Urothelium cell line (cell line): ENCODE data around the gene SLC18B1.
"Not testable (repeated sequence)": the region's sequence is repeated elsewhere in the genome, so short reads cannot be mapped to it uniquely, and the experiment has no call there.

Experiments
- DNase-seq: peaks from one replicate; pipeline ENCODE4 v3.0.0; 2011; ENCODE audit warnings: low spot score, mixed read lengths
- FAIRE-seq: peaks from 2 replicates; lab custom pipeline; 2011; peaks lifted over from hg19 to GRCh38; lab: Jason Lieb, UNC

SLC18B1 gene

DNA sequence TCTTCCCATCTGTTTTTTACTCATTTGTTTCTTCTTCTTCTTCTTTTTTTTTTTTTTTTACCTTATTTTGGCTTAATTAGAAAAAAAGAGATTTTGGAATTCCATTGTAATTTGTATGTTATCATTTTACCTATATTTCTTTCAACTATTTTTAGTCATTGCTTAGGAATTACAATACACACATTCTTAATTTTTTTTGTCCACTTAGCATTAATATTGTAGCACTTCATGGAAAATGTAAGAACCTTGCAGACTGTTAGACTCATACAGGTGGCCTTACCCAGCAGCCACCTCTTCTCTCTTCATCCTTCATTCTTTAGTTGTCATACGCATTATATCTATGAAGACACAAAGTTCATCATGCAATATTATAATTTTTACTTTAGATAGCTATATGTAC is 5.8 kb upstream of the SLC18B1 start:
- DNase-seq: no peak
- no peak for FAIRE-seq

DNA sequence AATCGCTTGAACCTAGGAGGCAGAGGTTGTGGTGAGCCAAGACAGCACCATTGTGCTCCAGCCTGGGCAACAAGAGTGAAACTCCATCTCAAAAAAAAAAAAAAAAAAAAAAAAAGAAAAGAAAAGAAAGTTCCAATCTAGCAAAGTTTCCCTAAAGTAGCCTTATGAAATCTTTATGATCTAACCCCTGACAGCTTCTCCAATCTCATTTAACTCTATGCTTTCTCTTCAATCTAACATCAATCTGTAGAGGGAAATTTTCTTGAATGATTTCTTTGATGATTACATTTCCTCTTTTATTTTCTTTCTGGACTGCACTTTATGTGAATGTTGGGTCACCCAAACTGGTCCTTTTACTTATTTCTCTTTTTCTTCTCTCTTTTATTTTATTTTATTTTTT is 2.2 kb upstream of the SLC18B1 start:
- no peak for DNase-seq
- FAIRE-seq: no peak

DNA sequence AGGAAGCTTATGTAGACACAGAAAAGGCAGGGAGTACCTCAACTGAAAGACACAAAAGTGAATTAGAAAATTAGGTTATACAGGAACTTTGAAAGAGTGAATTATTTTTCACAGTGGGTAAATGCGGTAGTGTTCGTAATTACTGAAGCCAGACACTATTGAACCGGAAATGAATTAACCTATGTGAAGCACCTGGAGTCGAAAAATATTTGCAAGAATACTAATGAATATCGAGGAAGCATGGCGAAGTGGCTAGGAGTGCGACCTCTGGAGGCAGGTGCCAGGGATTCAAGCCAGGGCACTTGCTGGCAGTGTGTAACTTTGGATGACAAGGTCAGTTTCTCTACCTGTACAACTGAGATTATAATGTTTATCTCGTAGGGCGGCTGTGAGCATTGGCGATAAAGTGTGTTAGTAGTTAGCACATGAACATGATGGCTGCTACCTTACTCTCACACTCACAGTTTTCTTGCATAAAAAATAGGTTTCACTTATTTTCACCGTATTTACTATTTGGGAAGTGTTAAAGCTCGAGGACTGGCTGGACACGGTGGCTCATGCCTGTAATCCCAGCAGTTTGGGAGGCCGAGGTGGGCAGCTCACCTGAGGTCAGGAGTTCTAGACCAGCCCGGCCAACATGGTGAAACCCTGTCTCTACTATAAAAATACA is 567 bp upstream of the SLC18B1 start:
- FAIRE-seq (no peak), DNase-seq (peak; percentile 76)

DNA sequence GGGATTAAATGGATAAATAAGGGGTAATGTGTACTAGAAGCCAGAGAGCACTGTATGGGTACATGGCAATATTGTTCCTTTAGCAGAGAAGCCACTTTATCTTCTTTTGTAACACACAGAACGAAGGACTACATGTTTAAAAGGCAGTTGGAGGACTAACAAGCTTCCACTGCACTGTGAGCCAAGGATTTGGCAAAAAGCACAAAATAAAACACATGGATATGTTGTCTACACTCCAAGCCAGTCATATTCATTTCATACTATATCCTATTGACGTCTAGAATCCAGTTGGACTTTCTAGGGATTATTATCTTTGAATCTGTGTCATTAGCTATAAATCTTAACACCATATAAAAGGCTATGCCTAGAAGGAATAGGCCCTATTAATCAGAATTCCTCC is 3.0 kb downstream of the SLC18B1 start:
- no peak for DNase-seq
- no peak for FAIRE-seq

DNA sequence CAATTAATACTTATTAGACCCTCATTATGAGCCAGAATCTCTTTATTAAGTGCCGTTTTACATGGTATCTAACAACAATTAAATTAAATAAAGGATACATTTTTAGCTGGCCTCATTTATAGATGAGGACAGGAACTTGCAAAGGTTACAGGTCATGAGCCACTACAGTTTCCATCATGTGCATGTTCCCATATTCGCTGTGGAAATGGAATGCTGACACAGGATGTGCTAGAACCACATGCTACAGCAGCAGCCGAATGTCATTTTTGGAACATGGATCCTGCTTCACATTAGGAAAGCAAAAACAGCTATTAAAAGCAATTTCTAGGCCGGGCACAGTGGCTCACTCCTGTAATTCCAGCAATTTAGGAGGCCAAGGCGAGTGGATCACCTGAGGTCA is 5.9 kb downstream of the SLC18B1 start:
- DNase-seq: no peak
- no peak for FAIRE-seq

DNA sequence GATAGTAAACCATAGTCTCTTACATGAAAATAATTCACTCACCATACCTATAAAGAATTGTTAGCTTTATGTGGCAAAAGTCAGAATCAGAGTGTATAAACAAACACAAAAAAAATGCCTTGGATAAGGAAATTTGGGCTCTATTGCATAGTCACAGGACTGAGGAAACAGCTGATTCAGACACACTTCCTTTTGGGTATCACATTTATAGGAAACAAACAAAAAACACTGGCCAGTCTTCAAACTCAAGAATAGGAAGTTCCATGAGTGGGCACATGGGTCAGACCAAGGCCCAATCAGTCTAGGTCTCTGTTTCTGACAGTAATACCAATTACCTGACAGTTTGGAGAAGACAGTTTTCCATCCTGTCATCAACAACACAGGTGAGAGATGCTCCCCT is 8.0 kb downstream of the SLC18B1 start:
- FAIRE-seq (no peak), DNase-seq (no peak)

DNA sequence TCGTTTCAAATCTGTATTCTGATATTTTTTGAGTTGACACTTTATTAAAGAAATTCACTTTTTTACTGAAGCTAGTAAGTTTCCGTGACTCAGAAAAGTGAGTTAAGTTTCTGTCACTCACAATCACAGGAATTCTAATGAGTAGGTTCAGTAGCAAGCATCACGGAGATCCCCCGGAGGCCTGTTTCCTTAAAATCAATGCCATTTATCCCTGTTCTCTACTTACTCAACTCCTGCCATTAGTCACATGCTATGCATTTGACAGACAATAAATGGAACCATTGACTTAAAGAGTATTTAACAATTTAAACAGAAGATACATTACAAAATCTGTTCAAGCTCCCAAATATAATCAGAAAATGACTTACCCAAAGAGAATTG is 9.1 kb downstream of the SLC18B1 start:
- FAIRE-seq (no peak), DNase-seq (no peak)

DNA sequence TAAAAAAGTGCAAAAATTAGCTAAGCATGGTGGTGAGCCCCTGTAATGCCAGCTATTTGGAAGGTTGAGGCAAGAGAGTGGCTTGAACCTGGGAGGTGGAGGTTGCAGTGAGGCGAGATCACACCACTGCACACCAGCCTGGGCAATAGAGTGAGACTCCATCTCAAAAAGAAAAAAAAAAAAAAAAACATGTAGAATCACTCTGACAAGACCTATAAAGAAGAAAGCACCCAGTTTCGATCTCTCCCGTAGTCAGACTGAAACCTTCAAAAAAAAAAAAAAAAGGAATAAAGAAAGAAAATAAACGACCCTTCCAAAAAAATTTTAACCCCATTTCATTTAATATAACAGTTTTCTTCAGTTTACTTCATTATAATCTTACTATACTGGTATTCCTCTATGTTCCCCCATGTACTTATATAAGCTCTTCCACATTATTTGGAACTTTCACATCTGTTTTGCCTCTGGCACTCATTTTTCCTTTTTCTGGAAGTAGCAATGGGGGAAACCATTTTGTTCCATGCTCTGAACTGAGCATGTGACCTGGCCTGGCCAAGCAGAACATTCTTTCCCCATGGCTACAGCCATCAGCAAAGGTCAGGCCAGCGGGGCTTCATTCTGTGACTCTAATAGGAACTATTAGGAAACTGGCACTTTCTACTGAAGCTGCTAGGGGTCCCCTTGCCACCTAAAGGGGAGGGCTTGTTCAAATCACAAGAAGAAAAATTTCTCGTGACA is 9.6 kb downstream of the SLC18B1 start:
- DNase-seq (no peak), FAIRE-seq (no peak)

DNA sequence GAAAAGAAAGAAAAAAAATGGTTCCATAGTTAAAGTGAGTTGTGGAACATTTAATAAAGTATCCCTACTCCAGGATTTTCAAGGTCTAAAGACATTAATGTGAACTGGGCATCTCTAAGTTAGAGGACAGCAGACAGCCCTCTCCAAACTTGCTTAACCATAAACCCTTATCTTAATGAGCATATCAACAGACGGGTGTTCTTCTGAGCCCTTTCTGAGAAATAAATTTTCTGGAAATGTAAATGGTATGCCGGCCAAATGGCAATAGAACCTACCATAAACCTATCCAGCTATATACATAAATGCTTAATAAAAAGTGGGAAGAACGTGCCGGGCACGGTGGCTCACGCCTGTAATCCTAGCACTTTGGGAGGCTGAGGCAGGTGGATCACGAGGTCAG is 12.5 kb downstream of the SLC18B1 start:
- no peak for FAIRE-seq
- DNase-seq: no peak

DNA sequence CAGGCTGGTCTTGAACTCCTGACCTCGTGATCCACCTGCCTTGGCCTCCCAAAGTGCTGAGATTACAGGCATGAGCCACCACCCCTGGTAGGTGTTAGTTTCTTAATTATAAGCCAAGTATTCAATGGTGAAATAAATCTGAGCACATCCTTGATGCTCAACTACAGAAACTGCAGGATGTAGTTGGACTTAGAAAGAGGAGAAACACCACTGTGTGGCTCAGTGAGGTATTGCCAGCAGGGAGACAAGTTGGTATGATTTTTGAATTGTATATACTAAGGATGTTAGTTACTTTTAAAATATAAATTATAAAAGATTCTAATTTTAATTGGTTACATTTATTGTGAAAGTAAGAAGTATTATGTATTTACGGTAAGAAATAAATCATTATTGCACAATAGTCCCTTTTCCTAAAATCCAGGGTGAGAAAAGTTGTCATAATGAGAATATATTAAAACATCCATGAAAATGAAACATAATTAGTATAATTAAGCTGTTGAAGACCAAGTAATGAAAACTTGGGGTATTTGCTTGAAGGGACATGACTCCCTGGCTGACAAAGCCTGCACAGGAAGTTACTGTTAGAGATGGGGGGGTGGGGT is 17.6 kb downstream of the SLC18B1 start:
- DNase-seq: no peak
- no peak for FAIRE-seq

DNA sequence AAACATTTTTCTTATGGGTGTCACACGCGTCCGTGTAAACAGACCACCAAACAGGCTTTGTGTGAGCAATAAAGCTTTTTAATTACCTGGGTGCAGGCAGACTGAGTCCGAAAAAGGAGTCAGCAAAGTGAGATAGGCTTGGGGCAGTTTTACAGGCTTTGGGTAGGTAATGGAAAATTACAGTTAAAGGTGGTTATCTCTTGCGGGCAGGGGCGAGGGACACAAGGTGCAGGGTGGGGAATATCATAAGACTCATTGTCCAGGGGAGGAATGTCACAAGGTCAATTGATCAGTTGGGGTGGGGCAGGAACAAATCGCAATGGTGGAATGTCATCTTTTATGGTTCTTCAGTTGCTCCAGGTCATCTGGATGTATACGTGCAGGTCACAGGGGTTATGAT is 20.6 kb downstream of the SLC18B1 start:
- FAIRE-seq, DNase-seq: not testable (repeated sequence)

DNA sequence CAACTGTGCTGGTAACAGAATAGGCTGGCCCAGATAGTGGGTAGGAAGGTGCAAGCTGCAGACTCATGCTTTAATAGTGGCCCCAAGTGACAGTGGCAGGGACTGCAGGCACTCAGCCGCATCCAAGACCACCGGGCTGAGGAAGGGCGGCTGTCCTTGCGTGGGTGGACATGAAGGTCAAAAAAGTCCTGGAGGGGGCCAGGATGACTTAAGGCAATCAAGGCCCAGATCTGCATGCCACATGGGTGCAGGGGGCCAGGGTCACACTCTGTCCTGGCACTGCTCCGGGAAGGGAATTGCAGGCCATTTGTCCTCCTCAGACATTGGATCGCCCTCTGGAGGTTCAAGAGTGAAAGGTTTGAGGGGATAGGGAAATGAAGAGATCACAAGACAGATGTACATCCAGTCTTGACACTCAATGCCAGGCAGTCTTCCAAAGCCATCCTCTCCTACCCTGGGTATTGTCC is 30.4 kb downstream of the SLC18B1 start:
- DNase-seq (peak; percentile 37), FAIRE-seq (no peak)

DNA sequence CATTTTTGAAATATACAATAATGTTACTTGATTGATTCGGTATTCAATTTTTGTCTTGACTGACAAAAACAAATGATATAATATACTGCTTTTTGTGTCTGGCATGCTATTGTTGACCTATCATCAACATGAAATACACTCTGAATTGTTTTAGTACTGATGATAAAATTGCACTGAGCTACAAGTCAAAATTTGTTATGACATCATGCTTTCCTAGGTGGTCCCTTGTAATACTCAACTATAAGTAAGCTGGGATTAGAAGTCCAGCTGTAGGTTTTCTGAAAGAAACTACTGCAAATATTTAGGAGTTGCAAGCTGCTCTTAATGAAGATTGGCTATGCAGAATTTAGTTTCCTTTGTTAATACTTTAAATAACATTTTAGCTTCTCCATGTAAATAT is 32.9 kb downstream of the SLC18B1 start:
- FAIRE-seq: no peak
- no peak for DNase-seq

DNA sequence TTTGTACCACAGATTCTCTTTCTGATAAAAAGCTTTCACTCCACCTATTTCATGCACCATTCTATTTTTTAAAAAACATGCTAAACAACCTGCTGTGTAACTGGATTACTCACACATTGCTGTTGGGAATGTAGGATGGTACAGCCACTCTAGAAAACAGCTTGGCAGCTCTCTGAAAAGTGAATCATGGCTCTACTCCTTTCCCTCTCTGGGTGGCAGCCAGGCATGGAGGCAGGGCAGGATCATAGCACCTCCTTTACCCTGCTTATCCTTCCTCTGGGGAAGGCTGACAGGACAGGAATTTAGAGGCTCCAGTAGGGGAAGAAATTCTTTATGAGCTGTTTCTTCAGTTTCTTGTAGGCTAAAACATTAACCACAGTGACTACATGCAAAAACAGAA is 34.1 kb downstream of the SLC18B1 start:
- DNase-seq (peak; percentile 63), FAIRE-seq (no peak)

DNA sequence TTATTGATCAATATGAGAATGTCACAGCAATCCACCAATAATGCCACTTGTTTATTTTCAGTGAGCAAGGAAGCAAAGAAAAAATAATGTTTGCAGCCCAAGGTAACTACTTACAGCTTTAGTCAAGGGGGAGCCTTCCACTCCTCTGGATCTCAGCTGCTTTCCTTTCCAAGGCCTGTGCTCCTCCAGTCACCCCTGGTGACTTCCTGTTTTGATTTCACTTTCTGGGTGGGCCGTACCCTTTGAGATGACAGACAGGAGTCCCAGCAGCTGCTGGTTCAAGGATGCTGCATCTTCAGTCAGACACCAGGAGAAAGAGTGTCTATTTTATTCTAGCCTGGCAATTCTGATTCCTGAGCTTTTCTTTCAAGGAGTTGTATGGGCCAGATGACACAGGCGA is 35.2 kb downstream of the SLC18B1 start:
- DNase-seq (no peak), FAIRE-seq (no peak)

DNA sequence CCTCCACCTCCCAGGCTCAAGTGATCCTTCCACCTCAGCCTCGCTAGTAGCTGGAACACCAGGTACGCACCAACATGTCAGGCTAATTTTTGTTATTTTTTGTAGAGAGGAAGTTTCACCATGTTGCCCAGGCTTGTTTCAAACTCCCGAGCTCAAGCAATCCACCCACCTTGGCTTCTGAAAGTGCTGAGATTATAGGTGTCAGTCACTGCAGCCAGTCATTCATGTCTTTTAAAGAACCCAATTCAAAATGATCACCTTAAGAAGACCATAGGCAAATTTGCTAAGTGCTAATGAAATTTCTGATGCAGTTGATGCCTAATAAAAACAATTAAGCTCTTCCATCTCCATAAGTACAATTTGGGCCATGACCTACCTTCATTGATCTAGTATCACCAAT is 38.2 kb downstream of the SLC18B1 start:
- FAIRE-seq (no peak), DNase-seq (no peak)

DNA sequence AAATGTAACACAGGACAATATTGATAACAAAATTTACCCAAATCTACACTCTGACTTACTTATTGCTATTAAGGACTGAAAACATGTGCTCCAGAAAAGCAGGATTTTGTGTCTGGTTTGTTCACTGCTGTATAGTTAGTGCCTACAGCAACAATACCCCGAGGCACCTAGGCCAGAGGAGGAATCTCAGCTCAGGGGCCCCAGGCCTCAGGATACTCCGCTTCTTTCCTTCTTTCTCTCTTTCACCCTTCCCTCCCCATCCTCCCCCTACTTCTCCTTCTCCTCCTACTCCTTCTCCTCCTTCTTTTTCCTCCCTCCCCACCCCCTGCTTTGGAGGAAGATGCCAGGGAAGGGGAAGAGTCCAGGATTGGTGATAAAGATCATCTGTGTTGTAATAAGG is 39.7 kb downstream of the SLC18B1 start:
- no peak for FAIRE-seq
- no peak for DNase-seq

DNA sequence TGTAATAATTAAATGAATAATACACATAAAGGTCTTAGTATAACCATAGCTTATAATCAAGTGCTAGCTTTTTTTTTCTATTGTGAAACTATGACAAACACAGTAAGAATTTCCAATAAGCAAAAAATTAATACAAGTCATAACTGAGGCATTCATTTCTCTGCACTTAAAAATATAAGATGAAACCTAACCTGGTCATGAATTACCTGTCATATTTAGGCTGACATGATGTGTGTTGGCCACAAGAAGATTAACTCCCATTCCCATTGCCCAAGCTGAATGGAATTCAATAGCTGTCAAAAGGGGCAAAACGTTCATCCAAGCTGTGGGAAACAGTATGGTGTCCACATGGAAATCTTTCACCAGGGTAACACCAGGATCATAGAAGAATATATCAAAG is 46.2 kb downstream of the SLC18B1 start:
- FAIRE-seq (no peak), DNase-seq (no peak)

DNA sequence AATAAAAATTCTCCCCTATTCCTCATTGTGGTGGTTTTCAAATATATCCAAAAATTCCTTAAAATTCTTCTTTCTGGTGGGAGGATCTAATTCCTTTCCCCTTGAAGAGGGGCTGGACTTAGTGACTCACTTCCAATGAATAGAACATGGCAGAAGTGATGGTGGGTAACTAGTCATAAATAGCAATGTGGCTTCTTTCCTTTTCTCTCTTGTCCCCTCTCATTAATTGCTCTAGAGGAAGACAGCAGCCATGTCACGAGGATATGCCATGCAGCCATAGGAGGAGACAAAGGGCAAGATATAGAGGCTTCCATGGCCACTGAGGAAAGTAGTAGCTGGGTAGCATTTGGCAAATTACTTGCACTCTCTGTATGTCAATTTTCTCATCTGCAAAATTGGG is 46.6 kb downstream of the SLC18B1 start:
- no peak for FAIRE-seq
- DNase-seq: no peak

DNA sequence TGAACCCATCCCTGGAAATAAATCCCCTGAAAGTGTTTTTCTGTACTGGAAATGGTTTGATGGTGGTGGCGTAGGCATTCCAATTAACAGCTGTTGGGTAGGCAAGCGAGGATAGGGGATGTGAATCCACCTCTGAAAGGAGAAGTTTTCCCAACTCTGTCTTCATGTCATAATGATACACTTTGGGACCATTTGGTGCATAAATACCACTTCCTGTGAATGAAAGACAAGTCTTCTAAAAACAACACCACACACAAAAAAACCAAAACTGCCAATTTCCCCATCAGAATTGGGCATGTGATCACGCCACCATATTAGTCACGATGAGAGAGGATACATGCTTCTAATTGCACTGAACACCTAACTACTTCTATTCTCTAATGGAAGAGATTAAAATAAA is 47.1 kb downstream of the SLC18B1 start:
- DNase-seq: no peak
- FAIRE-seq: no peak

DNA sequence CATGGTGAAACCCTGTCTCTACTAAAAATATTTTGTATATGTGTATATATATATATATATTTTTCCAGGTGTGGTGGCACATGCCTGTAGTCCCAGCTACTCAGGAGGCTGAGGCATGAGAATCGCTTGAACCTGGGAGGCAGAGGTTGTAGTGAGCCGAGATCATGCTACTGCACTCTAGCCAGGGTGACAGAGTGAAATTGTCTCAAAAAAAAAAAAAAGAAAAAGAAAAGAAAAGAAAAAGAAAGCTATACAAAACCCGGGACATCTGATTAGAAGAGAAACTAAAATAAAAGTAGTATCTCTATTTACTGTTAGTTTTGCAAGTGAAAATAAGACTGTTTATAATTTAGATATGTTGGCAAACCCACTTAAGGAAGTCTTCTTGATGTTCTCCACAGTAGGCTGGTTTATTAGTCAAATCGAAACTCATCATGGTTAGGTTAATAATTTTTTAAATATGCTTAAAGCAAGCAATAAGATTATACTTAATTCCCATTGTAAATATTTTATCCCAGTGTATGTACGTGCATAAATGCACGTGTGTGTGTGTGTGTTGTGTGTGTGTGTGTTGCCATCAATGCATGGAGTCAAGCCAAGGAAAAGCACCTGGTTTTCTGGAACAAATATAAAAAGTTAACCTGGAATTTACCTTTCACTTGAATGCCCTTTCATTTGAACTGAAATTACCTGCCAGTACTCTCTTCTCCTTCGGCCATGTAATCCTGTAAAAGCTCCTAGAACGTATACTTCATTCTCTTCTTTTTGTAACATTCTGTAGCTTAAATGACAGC is 47.8 kb downstream of the SLC18B1 start:
- DNase-seq (no peak), FAIRE-seq (no peak)
